K562 (cell line): ENCODE results near the gene VAC14. TPM values are rescaled to one million over a fixed set of nuclear protein-coding genes. Genes with fewer than 3 reads are reported as not detected.

Experiments used
- ATAC-seq: fragments of 200-7000 bp; cut with Tn5 transposase; 3 replicates; pipeline ENCODE4 v1.9.1; 2020; ENCODE audit warnings: moderate library complexity
- BruUV-seq: library from RNA; stranded (reverse); fragments of 400-500 nt; replicated peaks from 2 replicates; lab custom pipeline; 2021; lab: Mats Ljungman, UMichigan
- CTCF ChIA-PET: fragments of 300-600 bp; formaldehyde crosslinking; extraction: SDS; loops from one replicate; lab custom pipeline; 2021; ENCODE audit warnings: low intra/inter-chr PET ratio; lab: Yijun Ruan, JAX
- POLR2A ChIA-PET: fragments of 300-600, 350-650 bp; sonication (Branson Sonifier 250); formaldehyde crosslinking; extraction: SDS; loops from one replicate; lab custom pipeline; 2021; ENCODE audit warnings: antibody characterized with exemption, inconsistent platforms; lab: Yijun Ruan, JAX
- DNase-seq, 4 experiments: peaks; one replicate each; pipeline versions ENCODE4 v3.0.0 to v3.0.0-alpha.2; 2011 to 2018; ENCODE audit warnings: low spot score in 3 of 4, mixed read lengths in 3 of 4; ENCODE audit errors: extremely low read depth in 1 of 4
- FAIRE-seq: peaks from 2 replicates; lab custom pipeline; 2011; peaks lifted over from hg19 to GRCh38; lab: Jason Lieb, UNC
- H2AFZ ChIP-seq: 2 replicates; pipeline ENCODE4 v1.6.0; 2011; ENCODE audit warnings: low read depth, low read length, control low read depth, inconsistent platforms
- H3K27ac ChIP-seq: fragments of 200-600 bp; 3 replicates; pipeline ENCODE4 v1.8.0; 2011; ENCODE audit warnings: low read depth, mild to moderate bottlenecking, control low read depth, inconsistent platforms, low read length, moderate library complexity, mixed read lengths; ENCODE audit errors: extremely low read depth
- H3K27me3 ChIP-seq, 2 experiments: fragments of 300-600 bp in 1 of 2; 2 replicates in 1 of 2; 3 replicates in 1 of 2; pipeline versions ENCODE4 v1.6.0 to v1.8.0; 2011; ENCODE audit warnings: inconsistent platforms in 2 of 2, low read length in 2 of 2, mild to moderate bottlenecking in 1 of 2, mixed read lengths in 1 of 2, moderate library complexity in 1 of 2; ENCODE audit not compliant: control insufficient read depth in 2 of 2, insufficient read depth in 2 of 2
- H3K36me3 ChIP-seq: fragments of 300-600 bp; 3 replicates; pipeline ENCODE4 v1.8.0; 2011; ENCODE audit warnings: mild to moderate bottlenecking, low read length, inconsistent platforms; ENCODE audit not compliant: control insufficient read depth, insufficient read depth
- H3K4me1 ChIP-seq, 2 experiments: fragments of 200-600 bp in 1 of 2; replicated peaks in 1 of 2; 2 replicates in 1 of 2; 3 replicates in 1 of 2; pipeline versions ENCODE4 v1.5.1 to v1.8.0; 2011; ENCODE audit warnings: inconsistent platforms in 2 of 2, low read length in 2 of 2, mild to moderate bottlenecking in 1 of 2, mixed read lengths in 1 of 2, moderate library complexity in 1 of 2; ENCODE audit not compliant: control insufficient read depth in 2 of 2, insufficient read depth in 2 of 2
- H3K4me2 ChIP-seq: 2 replicates; pipeline ENCODE4 v1.6.1; 2011; ENCODE audit warnings: low read length, control low read depth, inconsistent platforms, mixed read lengths; ENCODE audit not compliant: insufficient read depth
- H3K4me3 ChIP-seq: fragments of 200-600 bp; sonication (generic), shearing (Covaris generic); 2 replicates; pipeline ENCODE4 v1.5.1; 2016; ENCODE audit warnings: control low read depth, inconsistent platforms
- H3K79me2 ChIP-seq: fragments of 200-600 bp; 3 replicates; pipeline ENCODE4 v1.8.0; 2011; ENCODE audit warnings: low read length, inconsistent platforms; ENCODE audit not compliant: control insufficient read depth, insufficient read depth
- H3K9ac ChIP-seq, 2 experiments: 2 replicates each; pipeline versions ENCODE4 v1.6.0 to v1.6.1; 2011; ENCODE audit warnings: low read depth in 2 of 2, low read length in 2 of 2, control low read depth in 1 of 2, inconsistent platforms in 1 of 2, mild to moderate bottlenecking in 1 of 2, mixed read lengths in 1 of 2; ENCODE audit not compliant: insufficient read depth in 1 of 2
- H3K9me1 ChIP-seq: one replicate; pipeline ENCODE4 v1.6.0; 2011; ENCODE audit warnings: inconsistent platforms, mild to moderate bottlenecking, low read length, moderate library complexity; ENCODE audit not compliant: control insufficient read depth, insufficient read depth
- H3K9me3 ChIP-seq: replicated peaks from 2 replicates; pipeline ENCODE4 v1.5.1; 2011; ENCODE audit warnings: low read depth, low read length, inconsistent platforms; ENCODE audit not compliant: control insufficient read depth, insufficient read depth
- H4K20me1 ChIP-seq: replicated peaks from 2 replicates; pipeline ENCODE4 v1.6.1; 2011; ENCODE audit warnings: low read length, inconsistent platforms, mixed read lengths; ENCODE audit not compliant: control insufficient read depth, insufficient read depth
- HNRNPH1 ChIP-seq: fragments of 200-400 bp; formaldehyde crosslinking; optimal IDR thresholded peaks from 2 replicates; pipeline ENCODE3; 2017; ENCODE audit warnings: low read depth, mild to moderate bottlenecking, low read length, moderate library complexity
- ID3 ChIP-seq, 2 experiments: fragments of 250-450 bp in 1 of 2; fragments of 450-650 bp in 1 of 2; sonication (Bioruptor Pico) in 1 of 2; IDR thresholded peaks; 2 replicates each; pipeline versions ENCODE4 v1.6.1 to v1.8.0; 2016 to 2021; ENCODE audit warnings: mild to moderate bottlenecking in 2 of 2, moderate library complexity in 2 of 2, missing compliant biosample characterization in 1 of 2, missing genetic modification characterization in 1 of 2
- JUN ChIP-seq, 2 experiments: sonication (generic) in 1 of 2; formaldehyde crosslinking in 1 of 2; IDR thresholded peaks; 2 replicates each; pipeline versions ENCODE4 v1.6.1 to v1.8.0; 2012 to 2022; ENCODE audit warnings: borderline replicate concordance in 2 of 2, mild to moderate bottlenecking in 2 of 2, improper control_type of control experiment in 1 of 2, low read depth in 1 of 2, low read length in 1 of 2, missing genetic modification reagents in 1 of 2
- MAFF ChIP-seq: IDR thresholded peaks from 2 replicates; pipeline ENCODE4 v1.6.1; 2012; ENCODE audit warnings: low read length, improper control_type of control experiment
- SPI1 ChIP-seq: IDR thresholded peaks from 2 replicates; pipeline ENCODE4 v1.6.1; 2011; ENCODE audit warnings: low read depth, low read length, control low read depth, borderline replicate concordance
- STAT5B ChIP-seq: fragments of 250-450 bp; sonication (Bioruptor Pico); IDR thresholded peaks from 2 replicates; pipeline ENCODE4 v1.8.0; 2021; ENCODE audit warnings: mild to moderate bottlenecking, inconsistent platforms
- TARDBP ChIP-seq: fragments of 450-650 bp; IDR thresholded peaks from 2 replicates; pipeline ENCODE4 v1.6.1; 2016
- ZNF449 ChIP-seq: fragments of 250-450 bp; sonication (Bioruptor Pico); IDR thresholded peaks from 2 replicates; pipeline ENCODE4 v1.8.0; 2022; ENCODE audit warnings: moderate library complexity, mild to moderate bottlenecking, inconsistent platforms
- ZNF780A ChIP-seq: fragments of 250-450 bp; sonication (Bioruptor Pico); IDR thresholded peaks from 2 replicates; pipeline ENCODE4 v1.5.0; 2021; ENCODE audit warnings: mild to moderate bottlenecking
- ZSCAN32 ChIP-seq: fragments of 450-650 bp; formaldehyde crosslinking; IDR thresholded peaks from 2 replicates; pipeline ENCODE4 v1.4.0; 2020; ENCODE audit warnings: mild to moderate bottlenecking, moderate library complexity
- WGBS: fragments of 100-300 bp; shearing (Covaris generic); methylation state at CpG from one replicate; pipeline ENCODE4 v1.1.6; 2016; ENCODE audit warnings: low coverage, mixed read lengths; ENCODE audit not compliant: insufficient coverage; ENCODE audit errors: missing lambda C conversion rate; 5-methylcytosine and 5-hydroxymethylcytosine counted together
- in situ Hi-C: fragments of 300-500 bp; cut with MboI; formaldehyde crosslinking; loops from 4 replicates; pipeline ENCODE4 v1.15.0; 2018; ENCODE audit warnings: inconsistent platforms, mixed read lengths
- intact Hi-C: fragments of 100-400 bp; cut with micrococcal nuclease; formaldehyde crosslinking; loops from 2 replicates; pipeline ENCODE4 v1.14.2; 2022
- polyA plus RNA-seq, 8 experiments: library from polyadenylated mRNA; depleted of rRNA in 4 of 8; stranded (reverse) in 5 of 8; unstranded in 3 of 8; fragments of >200 nt; fragmentation: Nextera tagmentation in 2 of 8; fragmentation: Illumina TruSeq in 1 of 8; extraction: Ambion mirVana in 2 of 8; extraction: Trizol in 1 of 8; gene quantifications; 2 replicates each; pipeline versions ENCODE4 v1.2.1 to v1.2.3, GENCODE V29; 2011 to 2014; ENCODE audit warnings: inconsistent platforms in 1 of 8, missing spikeins in 1 of 8
- total RNA-seq, 7 experiments: library from RNA; depleted of rRNA in 6 of 7; stranded (reverse); fragments of >200 nt in 6 of 7; fragmentation: Illumina TruSeq in 2 of 7; extraction: Trizol in 2 of 7; gene quantifications; 2 replicates each; pipeline versions ENCODE4 v1.2.1 to v1.2.3, GENCODE V29; 2011 to 2021; ENCODE audit warnings: low replicate concordance in 1 of 7

VAC14 gene
- total and polyA plus RNA-seq, 9 of the 15 experiments (the other 6 are each of a cell fraction or from before 2014, with no cell fraction given): 1.3 to 41.6 (median 26.6) TPM

- Histone ChIP-seq H3K4me1 (peaks cover 3 to 37% of the 10 kb centered on the region in 2 experiments; a peak in 3 of 5 replicates), H2AFZ (no peak overlapping the region), H3K9ac (no peak overlapping the region), H3K4me3 (no peak overlapping the region), H3K79me2 (no peaks in the 10 kb centered on the region), H3K9me3 (no peaks in the 10 kb centered on the region), H4K20me1 (no peaks in the 10 kb centered on the region), H3K27ac (no peak overlapping the region), H3K36me3 (peaks cover 3% of the 10 kb centered on the region; the same call in 1 of the 3 replicates), H3K4me2 (no peak overlapping the region), H3K27me3 (no peaks in the 10 kb centered on the region), H3K9me1 (peaks cover 4% of the 10 kb centered on the region)
- BruUV-seq: no TSS peak
- intact Hi-C loops: no loop called here
- FAIRE-seq: no peak
- ATAC-seq: no peak
- in situ Hi-C loops: no loop called here
- no peak for DNase-seq
- POLR2A ChIA-PET: interaction anchor here (0.9 kb wide), 1 partner anchor 28 kb away, joined by 3 read pairs; no protein-coding TSS in a partner anchor
- TF ChIP-seq ID3 (CRISPR knock-in tag; IDR thresholded peaks at IDR 0.05) (no peak), ID3 (tag; IDR thresholded peaks at IDR 0.05) (no peak), ZSCAN32 (CRISPR knock-in tag) (no peak), TARDBP (no peak), ZNF780A (CRISPR knock-in tag) (no peak), ZNF449 (CRISPR knock-in tag) (no peak), JUN (IDR thresholded peaks at IDR 0.05; ENCODE audit: borderline replicate concordance, low read depth, low read length) (no peak), JUN (CRISPR knock-in tag; IDR thresholded peaks at IDR 0.05; ENCODE audit: borderline replicate concordance) (no peak), HNRNPH1 (no peak), SPI1 (no peak), MAFF (no peak), STAT5B (CRISPR knock-in tag) (no peak)
- CTCF ChIA-PET: no interaction called here
- 81% methylated on average over 4 of the region's 7 CpGs for WGBS
These were observed 94.0 kb downstream of the VAC14 start for GRCh38 chr16:70706948-70707465.
